WI38 (cell line): ENCODE data around the gene JMJD4.
"Not testable (repeated sequence)": the region's sequence is repeated elsewhere in the genome, so short reads cannot be mapped to it uniquely, and the experiment has no call there.

Source experiments
- H3K4me3 ChIP-seq: 2 replicates; pipeline ENCODE4 v1.5.1; 2011; ENCODE audit warnings: low read depth, mild to moderate bottlenecking, control low read depth, low read length
- TF ChIP-seq, protein P1 (sequence below): IDR thresholded peaks from 2 replicates; pipeline ENCODE4 v1.5.1; 2012; ENCODE audit warnings: low read depth, mild to moderate bottlenecking, control low read depth, low read length

JMJD4 gene

DNA sequence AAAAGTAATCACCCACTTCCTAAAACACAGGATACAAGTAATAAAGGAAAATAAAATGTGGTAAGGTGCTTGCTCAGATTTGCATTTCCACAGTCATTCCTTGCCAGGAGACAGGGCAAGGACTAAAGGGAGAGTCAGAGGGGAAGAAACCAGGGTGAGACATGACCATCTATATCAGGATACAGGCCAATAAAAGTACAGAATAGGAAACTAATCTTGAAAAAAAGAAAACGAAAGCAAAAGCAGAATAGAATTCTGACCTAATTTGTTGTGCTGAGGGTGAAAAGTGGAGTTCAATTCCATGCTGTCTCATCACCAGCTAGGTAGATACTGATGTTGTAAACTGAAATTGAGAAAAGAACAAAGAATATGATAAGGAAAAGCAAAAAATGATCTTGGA is 27.3 kb downstream of the JMJD4 start:
- TF ChIP-seq, protein P1, sequence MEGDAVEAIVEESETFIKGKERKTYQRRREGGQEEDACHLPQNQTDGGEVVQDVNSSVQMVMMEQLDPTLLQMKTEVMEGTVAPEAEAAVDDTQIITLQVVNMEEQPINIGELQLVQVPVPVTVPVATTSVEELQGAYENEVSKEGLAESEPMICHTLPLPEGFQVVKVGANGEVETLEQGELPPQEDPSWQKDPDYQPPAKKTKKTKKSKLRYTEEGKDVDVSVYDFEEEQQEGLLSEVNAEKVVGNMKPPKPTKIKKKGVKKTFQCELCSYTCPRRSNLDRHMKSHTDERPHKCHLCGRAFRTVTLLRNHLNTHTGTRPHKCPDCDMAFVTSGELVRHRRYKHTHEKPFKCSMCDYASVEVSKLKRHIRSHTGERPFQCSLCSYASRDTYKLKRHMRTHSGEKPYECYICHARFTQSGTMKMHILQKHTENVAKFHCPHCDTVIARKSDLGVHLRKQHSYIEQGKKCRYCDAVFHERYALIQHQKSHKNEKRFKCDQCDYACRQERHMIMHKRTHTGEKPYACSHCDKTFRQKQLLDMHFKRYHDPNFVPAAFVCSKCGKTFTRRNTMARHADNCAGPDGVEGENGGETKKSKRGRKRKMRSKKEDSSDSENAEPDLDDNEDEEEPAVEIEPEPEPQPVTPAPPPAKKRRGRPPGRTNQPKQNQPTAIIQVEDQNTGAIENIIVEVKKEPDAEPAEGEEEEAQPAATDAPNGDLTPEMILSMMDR = no peak
- H3K4me3 ChIP-seq = peak overlapping the region; percentile 23

DNA sequence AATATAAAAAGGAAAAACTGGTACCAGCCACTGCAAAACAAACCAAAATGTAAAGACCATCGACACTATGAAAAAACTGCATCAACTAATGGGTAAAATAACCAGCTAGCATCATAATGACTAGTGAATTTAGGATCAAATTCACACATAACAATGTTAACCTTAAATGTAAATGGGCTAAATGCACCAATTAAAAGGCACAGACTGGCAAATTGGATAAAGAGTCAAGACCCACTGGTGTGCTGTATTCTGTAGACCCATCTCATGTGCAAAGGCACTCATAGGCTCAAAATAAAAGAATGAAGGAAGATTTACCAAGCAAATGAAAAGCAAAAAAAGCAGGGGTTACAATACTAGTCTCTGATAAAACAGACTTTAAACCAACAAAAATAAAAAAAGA is 33.5 kb downstream of the JMJD4 start:
- not testable (repeated sequence) for H3K4me3 ChIP-seq

DNA sequence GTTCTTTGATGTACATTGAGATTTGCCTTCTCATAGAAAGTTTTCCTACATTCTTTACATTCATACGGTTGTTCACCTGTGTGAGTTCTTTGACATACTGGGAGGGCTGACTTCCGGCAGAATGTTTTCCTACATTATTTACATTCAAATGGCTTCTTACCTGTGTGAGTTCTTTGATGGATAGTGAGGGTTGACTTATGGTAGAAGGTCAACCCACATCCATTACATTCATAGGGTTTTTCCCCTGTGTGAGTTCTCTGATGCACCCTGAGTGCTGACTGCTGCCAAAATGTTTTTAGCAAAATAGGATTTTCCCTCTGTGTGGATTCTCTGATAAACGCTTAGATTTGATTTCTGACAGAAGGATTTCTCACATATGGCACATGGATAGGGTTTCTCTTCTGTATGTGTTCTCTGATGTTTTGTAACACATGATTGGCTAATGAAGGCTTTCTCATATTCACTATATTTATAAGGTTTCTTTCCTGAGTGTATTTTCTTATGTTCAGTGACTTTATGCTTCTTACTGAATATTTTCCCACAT is 37.7 kb downstream of the JMJD4 start:
- no peak overlapping the region for H3K4me3 ChIP-seq
- TF ChIP-seq, protein P1 = no peak

DNA sequence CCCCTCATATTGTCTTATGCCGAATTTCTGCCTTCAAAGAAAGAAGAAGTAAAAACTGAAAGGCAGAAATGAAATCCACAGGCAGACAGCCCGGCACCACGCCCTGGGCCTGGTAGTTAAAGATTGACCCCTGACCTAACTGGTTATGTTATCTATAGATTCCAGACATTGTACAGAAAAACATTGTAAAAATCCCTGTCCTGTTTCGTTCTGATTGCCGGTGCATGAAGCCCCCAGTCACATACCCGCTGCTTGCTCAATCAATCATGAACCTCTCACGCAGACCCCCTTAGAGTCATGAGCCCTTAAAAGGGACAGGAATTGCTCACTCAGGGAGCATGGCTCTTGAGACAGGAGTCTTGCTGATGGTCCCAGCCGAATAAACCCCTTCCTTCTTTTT is 49.3 kb downstream of the JMJD4 start:
- H3K4me3 ChIP-seq = no peak overlapping the region
- TF ChIP-seq, protein P1 = no peak
